GM12878 (cell line): ENCODE results near the gene B3GALNT1. TPM values are rescaled to one million over a fixed set of nuclear protein-coding genes. Genes with fewer than 3 reads are reported as not detected.

Source experiments
- ATAC-seq: fragments of 200-7000 bp; cut with Tn5 transposase; 3 replicates; pipeline ENCODE4 v1.9.1; 2020; ENCODE audit warnings: mild to moderate bottlenecking, moderate library complexity
- Bru-seq: library from RNA; stranded (reverse); fragments of 400-500 nt; gene quantifications from one replicate; lab custom pipeline; 2021; lab: Mats Ljungman, UMichigan
- BruChase-seq, 2 experiments: library from RNA; stranded (reverse); fragments of 400-500 nt; gene quantifications; one replicate each; lab custom pipeline; 2021; lab: Mats Ljungman, UMichigan
- BruUV-seq: library from RNA; stranded (reverse); fragments of 400-500 nt; replicated peaks from 2 replicates; lab custom pipeline; 2021; lab: Mats Ljungman, UMichigan
- CTCF ChIA-PET: fragments of 300-600 bp; sonication (Branson Sonifier 250); formaldehyde crosslinking; extraction: SDS; loops from one replicate; lab custom pipeline; 2021; ENCODE audit warnings: inconsistent platforms; lab: Yijun Ruan, JAX
- POLR2A ChIA-PET: fragments of 350-600 bp; formaldehyde crosslinking; extraction: SDS; loops from one replicate; lab custom pipeline; 2021; ENCODE audit warnings: inconsistent platforms; lab: Charles Lee
- RAD21 ChIA-PET: fragments of 300-600 bp; sonication (Branson Sonifier 250); formaldehyde crosslinking; loops from one replicate; lab custom pipeline; 2023; ENCODE audit warnings: antibody characterized with exemption; ENCODE audit not compliant: unreplicated experiment; lab: Charles Lee
- SMC1A ChIA-PET: fragments of 300-600 bp; sonication (Branson Sonifier 250); formaldehyde crosslinking; loops from one replicate; lab custom pipeline; 2023; ENCODE audit not compliant: unreplicated experiment, uncharacterized antibody; lab: Charles Lee
- DNase-seq: peaks from one replicate; pipeline ENCODE4 v3.0.0-alpha.2; 2011; ENCODE audit warnings: low read depth, low spot score
- FAIRE-seq: peaks from 3 replicates; lab custom pipeline; 2011; peaks lifted over from hg19 to GRCh38; lab: Jason Lieb, UNC
- H2AFZ ChIP-seq: 2 replicates; pipeline ENCODE4 v1.6.0; 2011; ENCODE audit warnings: low read depth, low read length, control low read depth; ENCODE audit not compliant: control insufficient read depth
- H3K27ac ChIP-seq: 2 replicates; pipeline ENCODE4 v1.5.1; 2011; ENCODE audit warnings: control low read depth; ENCODE audit not compliant: control insufficient read depth, insufficient read depth
- H3K27me3 ChIP-seq, 2 experiments: replicated peaks in 1 of 2; 2 replicates each; pipeline versions ENCODE4 v1.6.0 to v1.6.1; 2011; ENCODE audit warnings: low read length in 1 of 2; ENCODE audit not compliant: control insufficient read depth in 2 of 2, insufficient read depth in 2 of 2
- H3K36me3 ChIP-seq, 2 experiments: 2 replicates each; pipeline ENCODE4 v1.5.1; 2011; ENCODE audit warnings: low read length in 1 of 2; ENCODE audit not compliant: control insufficient read depth in 2 of 2, insufficient read depth in 2 of 2
- H3K4me1 ChIP-seq: 2 replicates; pipeline ENCODE4 v1.6.1; 2011; ENCODE audit warnings: mild to moderate bottlenecking, low read length, moderate library complexity, mixed read lengths; ENCODE audit not compliant: control insufficient read depth, insufficient read depth
- H3K4me2 ChIP-seq: 2 replicates; pipeline ENCODE4 v1.6.0; 2011; ENCODE audit warnings: control low read depth; ENCODE audit not compliant: control insufficient read depth, insufficient read depth
- H3K4me3 ChIP-seq: fragments of 200-600 bp; sonication (generic); 2 replicates; pipeline ENCODE4 v1.5.1; 2016
- H3K79me2 ChIP-seq: 2 replicates; pipeline ENCODE4 v1.6.0; 2011; ENCODE audit warnings: low read length; ENCODE audit not compliant: control insufficient read depth, insufficient read depth
- H3K9ac ChIP-seq: 2 replicates; pipeline ENCODE4 v1.8.0; 2011; ENCODE audit warnings: low read length, control low read depth, mixed read lengths; ENCODE audit not compliant: control insufficient read depth, insufficient read depth
- H3K9me3 ChIP-seq: replicated peaks from 3 replicates; pipeline ENCODE4 v1.5.1; 2011; ENCODE audit warnings: mild to moderate bottlenecking, low read length; ENCODE audit not compliant: control insufficient read depth, insufficient read depth
- H4K20me1 ChIP-seq: 2 replicates; pipeline ENCODE4 v1.6.0; 2011; ENCODE audit not compliant: control insufficient read depth, insufficient read depth
- CEBPB ChIP-seq, 2 experiments: fragments of 150-350 bp in 1 of 2; IDR thresholded peaks; 2 replicates each; pipeline ENCODE4 v1.6.1; 2012 to 2014; ENCODE audit warnings: low read depth in 2 of 2, low read length in 2 of 2, borderline replicate concordance in 1 of 2, inconsistent platforms in 1 of 2
- NFYB ChIP-seq: IDR thresholded peaks from 2 replicates; pipeline ENCODE4 v1.6.1; 2011; ENCODE audit warnings: low read depth, mild to moderate bottlenecking, low read length, improper control_type of control experiment, moderate library complexity; ENCODE audit not compliant: insufficient read depth
- SUZ12 ChIP-seq: fragments of 200-600 bp; sonication (generic); IDR thresholded peaks from one replicate; pipeline ENCODE4 v1.6.1; 2018; ENCODE audit warnings: antibody characterized with exemption, mild to moderate bottlenecking; ENCODE audit not compliant: unreplicated experiment
- TCF3 ChIP-seq: IDR thresholded peaks from 2 replicates; pipeline ENCODE4 v1.6.1; 2012; ENCODE audit warnings: low read depth, mild to moderate bottlenecking, low read length, borderline replicate concordance; ENCODE audit not compliant: insufficient read depth
- WGBS: methylation state at CpG from one replicate; pipeline ENCODE4 v1.1.6; 2016; ENCODE audit warnings: low lambda C conversion rate; ENCODE audit not compliant: insufficient replicate concordance, insufficient coverage; ENCODE audit errors: missing lambda C conversion rate; 5-methylcytosine and 5-hydroxymethylcytosine counted together
- in situ Hi-C: fragments of 300-500 bp; cut with MboI; formaldehyde crosslinking; loops from 9 replicates; pipeline ENCODE4 v1.14.3; 2018; ENCODE audit warnings: mixed read lengths
- intact Hi-C: fragments of 100-400 bp; cut with micrococcal nuclease; formaldehyde crosslinking; loops from one replicate; pipeline ENCODE4 v1.14.2; 2022; ENCODE audit not compliant: unreplicated experiment
- long read RNA-seq, 2 experiments: library from polyadenylated mRNA; unstranded; transcript quantifications; one replicate each; pipeline ENCODE4 v2.0.0, GENCODE V29; 2019 to 2020
- polyA minus RNA-seq, 3 experiments: library from RNA; depleted of rRNA, polyadenylated mRNA; stranded (reverse); fragments of >200 nt; gene quantifications; 2 replicates each; pipeline ENCODE4 v1.2.3, GENCODE V29; 2011
- polyA plus RNA-seq, 11 experiments: library from polyadenylated mRNA; depleted of rRNA in 4 of 11; unstranded in 6 of 11; stranded (reverse) in 5 of 11; fragments of >200 nt; fragmentation: Nextera tagmentation in 4 of 11; fragmentation: Illumina TruSeq in 1 of 11; extraction: Ambion mirVana in 4 of 11; extraction: Trizol in 1 of 11; gene quantifications; 1 replicate in 1 of 11; 2 replicates in 10 of 11; pipeline versions ENCODE4 v1.2.1 to v1.2.3, GENCODE V29; 2011 to 2016; ENCODE audit warnings: inconsistent platforms in 2 of 11, missing spikeins in 2 of 11, low read depth in 1 of 11
- total RNA-seq, 4 experiments: library from RNA; depleted of rRNA in 3 of 4; stranded (reverse); fragments of >200 nt in 3 of 4; fragmentation: Illumina TruSeq in 1 of 4; extraction: Trizol in 1 of 4; gene quantifications; 2 replicates each; pipeline versions ENCODE4 v1.2.1 to v1.2.3, GENCODE V29; 2013 to 2021

Gene B3GALNT1, protein sequence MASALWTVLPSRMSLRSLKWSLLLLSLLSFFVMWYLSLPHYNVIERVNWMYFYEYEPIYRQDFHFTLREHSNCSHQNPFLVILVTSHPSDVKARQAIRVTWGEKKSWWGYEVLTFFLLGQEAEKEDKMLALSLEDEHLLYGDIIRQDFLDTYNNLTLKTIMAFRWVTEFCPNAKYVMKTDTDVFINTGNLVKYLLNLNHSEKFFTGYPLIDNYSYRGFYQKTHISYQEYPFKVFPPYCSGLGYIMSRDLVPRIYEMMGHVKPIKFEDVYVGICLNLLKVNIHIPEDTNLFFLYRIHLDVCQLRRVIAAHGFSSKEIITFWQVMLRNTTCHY
- 0.10 and 0.37 TPM in 2 replicates for total RNA-seq (2013; cell fraction: nucleolus; rRNA removed)
- total RNA-seq (2014; rRNA removed): 0.23 and 0.33 TPM in 2 replicates
- 0.09 and 0.14 TPM in 2 replicates for total RNA-seq (2014; rRNA removed; fragmentation: Illumina TruSeq; extraction: Trizol)
- total RNA-seq (2021): not detected in 2 replicates
- polyA plus RNA-seq (2011; ENCODE audit: low read depth): 0.79 TPM
- polyA plus RNA-seq (2011; rRNA removed): 0.81 and 0.95 TPM in 2 replicates
- 0.91 and 1.0 TPM in 2 replicates for polyA plus RNA-seq (2011; cell fraction: cytosol; rRNA removed)
- polyA plus RNA-seq (2011; cell fraction: nucleus; rRNA removed): 0.66 and 0.79 TPM in 2 replicates
- 0.31 and 0.59 TPM in 2 replicates for polyA plus RNA-seq (2012)
- 0.05 and 0.16 TPM in 2 replicates for polyA plus RNA-seq (2014; fragmentation: Illumina TruSeq; extraction: Trizol)
- polyA plus RNA-seq (2014; fragmentation: Nextera tagmentation; extraction: Ambion mirVana): under 1 TPM; 0.04 to 0.27 TPM
- 0.15 TPM in 1 of 2 replicates, not detected in the other for polyA plus RNA-seq (2014; rRNA removed)
- polyA plus RNA-seq (2016; fragmentation: Nextera tagmentation; extraction: Ambion mirVana): under 1 TPM in 1 of 2 experiments, not detected in 1; 0.18 TPM
- 1.2 and 3.1 TPM in 2 replicates for polyA minus RNA-seq (2011; rRNA and poly(A)+ RNA removed)
- polyA minus RNA-seq (2011; cell fraction: cytosol; rRNA and poly(A)+ RNA removed): 0.73 TPM in 1 of 2 replicates, not detected in the other
- 0.57 and 0.85 TPM in 2 replicates for polyA minus RNA-seq (2011; cell fraction: nucleus; rRNA and poly(A)+ RNA removed)
- Bru-seq, nascent RNA: percentile 32 among the genes with signal in this experiment
- percentile 24 among the genes with signal in this experiment for BruChase-seq, experiment 1, labeled RNA remaining after a 6-hour chase
- BruChase-seq, experiment 2, labeled RNA remaining after a 2-hour chase: percentile 32 among the genes with signal in this experiment
- long read RNA-seq, experiment 1: 0 reads
- long read RNA-seq, experiment 2, partial matches to known transcripts: 0 of 4 reads
- long read RNA-seq, experiment 2, other reads (novel, unspliced or antisense): 0 of 4 reads

DNA sequence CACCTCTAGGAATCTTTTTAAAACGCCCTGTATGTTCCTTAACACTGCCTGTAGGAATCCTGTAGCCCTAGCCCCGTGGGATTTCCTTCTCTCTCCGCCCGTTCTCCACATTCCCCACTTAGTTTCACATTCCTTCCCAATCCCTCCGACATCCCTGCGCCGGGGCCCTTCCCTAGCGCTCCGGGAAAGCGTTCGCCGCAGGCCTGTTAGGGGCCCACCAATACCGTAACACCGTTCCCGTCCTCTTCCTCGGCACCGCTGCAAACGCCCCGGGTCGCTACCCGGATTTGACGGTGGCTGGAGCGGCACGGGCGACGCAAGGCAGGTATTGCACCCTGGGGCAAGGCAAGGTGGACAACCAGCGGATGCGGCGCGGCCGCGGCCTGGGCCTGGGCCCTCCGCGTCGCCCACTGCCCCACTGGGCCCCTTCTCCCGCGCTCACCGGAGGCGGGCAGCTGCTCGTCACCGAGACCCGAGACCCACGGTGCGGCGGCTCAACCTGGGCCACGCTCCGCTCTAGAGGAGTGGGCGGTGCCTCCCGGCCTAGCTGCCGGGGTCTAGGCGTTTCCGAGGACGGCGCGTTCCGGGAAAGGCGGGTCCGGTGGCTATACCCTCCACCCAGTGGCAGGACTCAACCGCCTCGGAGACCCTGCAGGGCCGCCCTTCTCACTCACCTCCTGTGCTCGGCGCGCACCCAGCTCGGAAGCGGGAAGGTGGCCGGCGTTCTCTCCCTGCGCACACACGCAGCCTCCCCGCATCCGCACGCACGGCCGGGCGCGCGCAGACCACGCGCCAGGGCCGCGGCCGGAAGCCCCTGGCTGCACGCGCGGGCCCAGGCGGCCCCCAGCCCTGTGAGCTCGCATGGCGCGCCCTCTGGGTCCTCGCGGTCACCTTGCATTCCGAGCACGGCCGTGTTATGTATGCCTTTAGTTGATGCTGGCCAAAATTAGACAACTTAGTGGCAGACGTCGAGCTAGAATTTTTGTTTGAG is at the start of gene B3GALNT1:
TSS of gene B3GALNT1 (minus strand) at position 789 of the 991 bp plus-strand sequence. CDS start 18,595 bp downstream, outside the sequence.
- intact Hi-C loops: no loop called here
- WGBS: 6% methylated on average over 81 of the region's 97 CpGs
- SMC1A ChIA-PET: no interaction called here
- in situ Hi-C loops: no loop called here
- Histone ChIP-seq H2AFZ (peak within 1 kb of the TSS; percentile 75), H3K4me3 (peak within 1 kb of the TSS; percentile 50; the same call in 1 of the 2 replicates), H3K27me3 (peaks cover 0 to 1% of the 10 kb centered on the region in 2 experiments; a peak in 1 of 4 replicates), H3K9me3 (no peaks in the 10 kb centered on the region), H3K9ac (peak within 1 kb of the TSS; percentile 50; the same call in 1 of the 2 replicates), H3K79me2 (no peaks in the 10 kb centered on the region), H3K4me2 (peak within 1 kb of the TSS; percentile 80), H3K27ac (no peak within 1 kb of the TSS)
- CTCF ChIA-PET: no interaction called here
- no peak for DNase-seq
- no peak for FAIRE-seq
- BruUV-seq: no TSS peak
- no peak for TF ChIP-seq CEBPB (IDR thresholded peaks at IDR 0.05; ENCODE audit: borderline replicate concordance in 1 of 2, low read depth in 2 of 2, low read length in 2 of 2)
- TF ChIP-seq SUZ12: peak; percentile 24
- 0 out of 2 replicates have a peak, but pooled peaks have one; percentile 1 for TF ChIP-seq TCF3
- TF ChIP-seq NFYB: no peak
- TF ChIP-seq, all 136 proteins: peak for 2
- POLR2A ChIA-PET: interaction anchor here (0.6 kb wide), 1 partner anchor 136 kb away, joined by 3 read pairs; no protein-coding TSS in a partner anchor
- RAD21 ChIA-PET: no interaction called here
- Histone ChIP-seq H4K20me1 (no peaks in the 10 kb centered on the region), H3K36me3 (no peaks in the 10 kb centered on the region), H3K4me1 (no peaks in the 10 kb centered on the region)
- ATAC-seq: peak; percentile 73
